Stimulated activated CD8-positive, alpha-beta memory T cell treated with anti-CD3 and anti-CD28 coated beads, Interleukin-4, amount 100 ng/mL, for 1 hour (primary cell): ENCODE results near the gene CDK1.

Experiments used
- DNase-seq, 2 donors: peaks; one replicate each; pipeline ENCODE4 v3.0.0-alpha.2; 2020; ENCODE audit warnings: low read depth in 2 of 2, low spot score in 1 of 2

Gene CDK1

DNA sequence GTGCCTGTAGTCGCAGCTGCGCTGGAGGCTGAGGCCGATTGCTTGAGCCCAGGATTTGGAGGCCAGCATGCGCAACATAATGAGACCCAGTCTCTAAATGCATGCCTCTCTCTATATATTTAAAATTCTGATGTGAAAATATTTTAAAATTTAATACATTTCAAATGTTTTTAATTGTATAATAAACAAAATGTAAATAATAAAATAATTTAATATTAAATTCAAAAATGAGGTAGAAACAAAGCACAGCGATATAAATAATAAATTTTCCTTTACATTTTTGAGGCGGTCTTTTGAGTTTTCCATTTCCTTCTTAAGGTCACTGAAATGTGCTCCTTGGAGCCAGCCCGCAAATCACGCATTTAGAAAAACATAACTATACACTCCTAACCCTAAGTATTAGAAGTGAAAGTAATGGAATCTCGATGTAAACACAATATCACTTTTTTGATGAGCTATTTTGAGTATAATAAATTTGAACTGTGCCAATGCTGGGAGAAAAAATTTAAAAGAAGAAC is 523 bp upstream of the CDK1 start:
- no peak for DNase-seq

DNA sequence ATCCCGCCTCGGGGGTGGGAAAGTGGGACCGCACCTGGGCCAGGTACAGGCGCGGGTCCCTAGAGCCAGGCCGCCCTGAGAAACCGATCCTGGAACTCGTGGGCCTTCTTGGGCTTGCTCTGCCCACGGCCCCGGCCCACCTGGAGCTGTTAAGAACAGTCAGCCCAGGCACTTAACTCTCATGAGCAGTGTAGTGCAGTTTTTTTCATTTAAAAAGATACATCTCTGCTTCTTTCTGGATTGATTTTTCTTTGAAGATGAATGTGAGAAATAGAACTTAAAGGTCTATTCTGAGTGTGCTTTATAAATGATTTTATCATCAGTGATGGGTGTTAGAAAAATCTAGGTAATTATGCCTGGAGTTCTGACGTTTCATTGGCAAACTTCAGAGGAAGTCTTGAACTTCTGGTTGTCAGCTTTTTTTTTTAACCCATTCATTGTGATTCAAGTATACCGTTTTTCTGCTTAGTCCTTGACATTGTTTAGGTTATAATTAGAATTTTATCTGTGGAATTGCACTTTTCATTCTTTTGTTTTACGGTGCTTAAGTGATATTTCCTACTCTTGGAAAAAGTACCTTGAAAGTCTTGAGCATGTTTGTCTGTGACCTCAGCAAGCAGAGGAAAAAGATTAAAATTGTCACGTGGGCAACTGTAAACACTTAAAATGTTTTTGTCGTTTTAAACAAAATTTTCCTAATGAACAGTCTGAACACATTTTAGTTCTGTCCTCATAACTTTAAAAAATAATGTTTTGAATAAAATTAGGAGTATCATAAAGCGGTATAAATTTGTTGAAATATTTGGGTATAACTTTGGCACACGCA is 906 bp downstream of the CDK1 start:
- no peak for DNase-seq

DNA sequence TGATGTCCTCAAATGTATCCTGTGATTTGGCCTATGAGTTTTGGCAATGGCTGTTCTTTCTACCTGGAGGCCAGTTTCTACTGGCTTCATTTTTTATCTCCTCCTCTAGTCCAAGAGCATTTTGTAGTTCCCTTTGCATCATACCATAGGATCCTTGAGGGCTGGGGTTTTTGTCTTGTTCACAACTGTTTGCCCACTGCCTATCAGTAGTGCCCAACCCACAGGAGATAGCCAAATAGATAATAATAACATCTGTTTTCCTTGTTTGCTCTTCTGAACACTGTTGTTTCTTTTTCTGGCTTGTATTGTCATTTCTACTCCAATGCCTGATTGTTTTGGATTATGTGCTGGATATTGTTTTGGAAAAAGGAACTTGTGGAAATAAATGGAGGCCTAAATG is 3.4 kb downstream of the CDK1 start:
- DNase-seq: no peak

DNA sequence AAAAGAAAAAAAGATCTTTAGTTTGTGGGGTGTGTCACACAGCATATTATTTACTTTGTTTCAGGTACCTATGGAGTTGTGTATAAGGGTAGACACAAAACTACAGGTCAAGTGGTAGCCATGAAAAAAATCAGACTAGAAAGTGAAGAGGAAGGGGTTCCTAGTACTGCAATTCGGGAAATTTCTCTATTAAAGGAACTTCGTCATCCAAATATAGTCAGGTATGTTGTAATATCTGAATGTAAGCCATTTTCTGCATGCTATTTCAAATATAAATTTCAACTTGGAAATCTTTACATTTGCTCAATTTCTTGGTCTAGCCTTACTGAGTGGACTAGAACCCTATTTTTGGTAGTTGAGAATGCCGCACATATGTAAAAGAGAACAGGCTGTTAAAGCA is 6.4 kb downstream of the CDK1 start:
- DNase-seq: no peak

DNA sequence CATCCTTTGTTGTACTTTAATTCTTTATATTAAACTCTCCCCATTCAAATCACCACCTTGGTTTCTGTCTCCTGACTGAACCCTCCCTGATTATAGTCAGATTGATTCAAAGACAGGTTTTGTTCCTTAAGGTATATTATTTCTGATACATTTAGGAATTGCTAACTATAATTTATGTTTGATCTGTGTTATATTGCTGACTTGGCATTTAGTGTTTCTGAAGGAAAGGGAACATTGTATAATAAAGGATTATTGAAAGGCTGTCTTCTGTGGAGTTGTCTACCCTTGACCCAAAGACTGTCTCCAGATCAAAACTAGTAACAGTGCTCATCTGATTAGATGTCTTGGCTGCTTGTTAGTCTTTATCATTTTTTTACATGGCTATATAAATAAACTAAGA is 10.3 kb downstream of the CDK1 start:
- DNase-seq: no peak

DNA sequence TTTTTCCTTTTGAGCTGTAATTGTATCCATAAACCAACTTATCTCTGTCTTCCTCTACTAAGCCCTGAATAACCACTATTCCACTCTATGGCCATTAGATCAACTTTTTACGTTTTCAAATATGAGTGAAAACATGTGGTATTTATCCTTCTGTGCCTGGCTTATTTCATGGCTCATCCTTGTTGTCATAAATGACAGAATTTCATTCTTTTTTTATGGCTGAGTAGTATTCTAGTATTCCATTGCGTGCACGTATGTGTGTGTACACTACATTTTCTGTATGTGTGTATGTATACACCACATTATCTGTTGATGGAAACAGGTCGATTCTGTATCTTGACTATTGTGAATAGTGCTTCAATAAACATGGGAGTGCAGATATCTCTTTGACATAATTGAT is 11.1 kb downstream of the CDK1 start:
- no peak for DNase-seq

DNA sequence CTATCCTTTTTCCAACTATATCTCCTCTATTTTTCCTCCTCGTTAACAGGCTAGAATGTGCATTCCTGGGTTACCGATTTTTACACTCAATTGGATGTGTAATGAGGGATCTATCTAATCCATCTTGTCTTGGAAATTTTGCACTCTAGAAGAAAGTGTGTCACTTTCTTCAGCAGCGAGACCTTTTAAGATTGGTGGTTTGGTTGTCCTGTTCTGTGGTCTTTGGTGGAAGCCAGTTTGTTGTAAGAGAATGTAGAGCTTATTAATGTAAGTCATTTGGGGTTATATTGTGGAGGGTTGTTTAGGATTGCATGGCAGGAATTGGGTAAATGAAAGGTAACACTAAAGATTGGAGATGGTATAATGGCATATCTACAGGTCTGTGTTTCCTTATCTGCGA is 16.7 kb downstream of the CDK1 start:
- DNase-seq: no peak

DNA sequence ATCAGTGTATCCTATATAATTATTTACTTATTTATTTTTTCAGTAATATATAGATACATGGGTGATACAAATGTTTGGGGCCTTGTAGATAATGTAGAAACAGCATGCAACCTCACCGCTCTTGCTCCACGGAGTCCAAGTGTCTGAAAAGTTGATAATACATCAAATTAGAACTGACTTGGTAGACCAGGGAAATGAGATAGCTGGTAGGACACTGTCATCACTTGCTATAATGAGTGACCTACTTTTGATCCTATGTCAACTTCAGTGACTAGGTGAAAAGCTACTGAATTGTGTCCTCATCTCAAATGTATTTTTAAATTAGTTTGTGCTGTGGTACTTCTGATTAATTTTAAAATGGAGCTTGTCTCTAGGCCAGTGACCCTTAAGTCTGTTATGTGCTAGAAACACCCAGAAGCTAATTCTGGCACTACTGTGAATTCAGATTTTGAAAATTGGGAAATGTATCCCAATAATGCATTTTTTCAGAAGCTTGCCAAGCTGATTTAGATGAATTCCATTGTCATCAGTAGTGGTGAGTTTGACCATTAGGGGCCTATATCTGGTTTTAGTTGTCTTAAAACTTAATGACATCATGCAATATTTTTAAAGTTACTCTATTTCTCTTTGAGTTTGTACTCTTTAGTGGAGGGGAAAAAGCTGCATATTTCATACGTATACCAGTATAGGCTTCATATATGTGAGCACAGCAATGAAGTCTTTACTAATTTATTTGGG is 17.4 kb downstream of the CDK1 start:
- DNase-seq: no peak

DNA sequence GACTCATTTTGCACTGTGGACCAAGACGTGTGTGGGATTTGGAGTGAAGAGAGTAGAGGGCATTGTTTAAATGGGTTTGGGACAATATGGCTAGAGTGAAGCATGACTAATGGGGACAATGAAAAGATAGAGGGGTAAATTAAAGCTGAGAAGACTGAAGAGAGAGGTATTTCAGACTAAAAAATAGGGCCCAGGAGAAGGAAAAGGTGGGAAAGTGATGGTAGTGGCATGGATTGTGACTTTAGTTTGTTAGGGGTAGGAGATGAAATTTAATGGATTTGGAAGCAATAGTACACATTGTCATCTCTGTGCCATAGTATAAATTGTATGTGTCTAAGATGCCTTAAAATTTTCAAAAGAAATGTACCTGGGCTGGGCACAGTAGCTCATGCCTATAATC is 18.2 kb downstream of the CDK1 start:
- no peak for DNase-seq

DNA sequence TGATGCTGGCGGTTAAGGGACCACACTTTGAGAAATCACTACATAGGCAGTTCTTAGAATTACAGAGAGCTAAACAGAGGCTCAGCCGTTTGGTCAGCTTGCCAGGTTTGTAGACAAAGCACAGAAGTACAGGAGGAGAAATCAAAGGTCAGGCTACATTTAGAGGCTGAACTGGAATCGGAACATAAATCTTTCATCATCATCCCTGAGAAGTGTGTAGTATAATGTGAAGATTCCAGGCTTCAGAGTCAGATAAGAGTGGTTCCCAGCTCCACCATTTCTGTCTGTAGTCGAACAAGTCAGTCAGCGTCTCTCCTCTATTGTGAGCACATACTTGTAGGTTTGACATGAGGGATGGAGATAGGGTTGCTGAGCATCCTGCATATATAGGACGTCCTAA is 18.9 kb downstream of the CDK1 start:
- DNase-seq: no peak

DNA sequence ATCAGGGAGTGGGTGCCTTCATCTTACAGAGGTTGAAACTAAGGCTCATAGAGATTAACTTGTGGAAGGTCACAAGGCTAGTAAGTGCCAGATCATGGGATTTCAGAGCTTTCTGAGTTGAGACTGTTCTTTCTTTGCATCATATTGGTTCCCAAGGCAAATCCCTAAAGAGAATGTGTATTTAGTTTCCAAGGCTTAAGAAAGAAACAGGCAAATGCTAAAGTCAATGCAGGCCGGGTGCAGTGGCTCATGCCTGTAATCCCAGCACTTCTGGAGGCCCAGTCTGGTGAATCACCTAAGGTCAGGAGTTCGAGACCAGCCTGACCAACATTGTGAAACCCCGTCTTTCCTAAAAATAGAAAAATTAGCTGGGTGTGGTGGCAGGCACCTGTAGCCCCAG is 19.8 kb downstream of the CDK1 start:
- DNase-seq: no peak

DNA sequence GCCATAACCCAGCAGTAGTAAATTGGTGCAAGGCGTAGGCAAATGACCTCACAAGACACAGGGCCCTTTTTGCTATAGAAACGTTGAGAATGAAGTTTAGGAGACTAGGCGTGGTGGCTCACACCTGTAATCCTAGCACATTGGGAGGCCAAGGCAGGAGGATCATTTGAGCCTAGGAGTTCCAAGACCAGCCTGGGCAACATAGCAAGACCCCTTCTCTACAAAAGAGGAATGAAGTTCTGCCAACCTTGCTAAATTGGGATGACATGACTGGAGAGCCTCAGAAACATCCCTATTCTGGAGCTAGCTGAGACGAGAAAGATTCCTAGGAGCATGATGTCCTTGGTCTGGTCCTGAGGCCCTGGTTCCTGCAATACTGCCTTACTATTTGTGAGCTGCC is 20.6 kb downstream of the CDK1 start:
- no peak for DNase-seq

DNA sequence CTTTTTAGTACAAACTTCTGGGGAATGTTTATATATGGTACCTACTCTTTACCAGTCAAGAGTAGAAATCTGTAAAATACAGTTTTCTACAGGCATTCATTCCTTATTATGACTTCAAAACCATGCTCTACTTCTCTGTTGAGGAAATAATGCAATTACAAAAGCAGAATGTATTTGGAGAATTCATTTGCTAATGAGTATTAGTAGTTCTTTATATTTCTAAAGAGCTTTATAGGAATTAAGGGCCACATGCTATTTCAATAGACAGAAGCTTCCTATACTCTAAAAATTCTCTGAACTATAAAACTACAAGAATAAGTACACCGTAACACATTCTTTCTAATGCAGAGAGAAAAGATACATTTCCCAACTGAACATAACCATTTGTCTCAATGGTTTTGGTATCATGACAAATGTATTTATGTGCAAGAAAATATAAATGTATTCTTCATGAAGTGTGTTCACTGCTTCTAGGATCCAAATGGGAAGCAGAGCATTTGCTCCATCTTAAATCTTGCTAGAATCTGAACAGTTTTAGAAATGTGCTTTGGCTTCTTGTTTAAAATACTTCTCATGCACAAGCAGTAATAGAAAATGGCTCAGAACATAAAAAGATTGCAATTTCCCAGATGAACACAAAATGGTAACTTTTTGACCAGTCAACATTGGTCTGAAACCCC is 21.8 kb downstream of the CDK1 start:
- no peak for DNase-seq

DNA sequence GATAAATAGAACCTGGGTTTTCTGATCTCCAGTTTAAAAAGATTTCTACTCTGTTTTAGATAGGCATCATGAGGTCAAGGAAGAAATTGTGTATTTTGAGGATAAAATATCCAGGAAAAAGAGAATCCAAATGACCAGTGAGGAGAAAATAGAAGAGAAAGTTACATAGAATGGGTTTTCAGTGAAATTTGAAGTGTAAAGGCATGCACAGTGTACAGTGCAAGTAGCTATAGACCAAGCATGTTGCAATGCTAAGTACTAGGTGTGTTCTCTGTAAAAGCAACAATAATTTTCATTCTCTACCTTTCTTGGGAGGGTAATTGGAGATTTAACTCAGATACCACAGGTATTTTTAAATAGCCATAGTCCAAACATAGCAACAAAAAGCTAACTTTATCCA is 22.6 kb downstream of the CDK1 start:
- DNase-seq: no peak

DNA sequence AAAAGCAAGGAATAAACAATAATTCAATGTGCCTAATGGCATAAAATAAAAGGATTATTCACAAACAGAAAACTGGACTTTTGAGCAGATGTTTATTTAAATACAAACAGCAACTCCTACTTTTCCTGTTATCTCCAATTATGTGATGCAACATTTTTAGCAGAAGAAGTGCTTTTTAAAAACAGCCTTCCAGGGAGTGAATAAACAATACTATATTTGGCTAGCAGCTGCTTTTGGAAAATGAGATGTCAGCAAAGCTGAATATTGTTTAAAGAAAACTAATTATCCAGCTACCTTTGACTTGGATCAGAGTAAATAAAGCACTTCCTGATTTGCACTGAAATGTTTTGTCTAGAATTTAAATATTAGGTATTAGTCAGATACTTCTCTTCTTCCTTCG is 23.2 kb downstream of the CDK1 start:
- DNase-seq: no peak

DNA sequence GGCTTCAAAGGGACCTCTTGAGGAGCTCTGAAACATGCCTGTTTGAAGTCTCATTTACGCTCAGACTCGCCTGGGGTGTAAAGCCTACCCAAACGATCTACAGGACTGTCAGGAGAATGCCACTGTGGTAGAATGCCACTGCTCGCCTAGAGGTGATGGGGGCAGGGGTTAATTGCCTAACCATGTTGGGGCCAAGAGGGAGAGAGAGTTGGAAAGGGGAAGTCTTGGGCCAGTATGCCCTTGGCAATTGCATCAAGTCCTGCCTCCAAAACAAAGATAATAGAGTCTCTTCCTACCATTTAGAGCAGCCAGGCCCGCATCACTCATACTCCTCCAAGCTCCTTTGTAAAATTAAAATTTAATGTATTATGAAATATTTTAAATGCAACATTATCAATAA is 25.2 kb downstream of the CDK1 start:
- no peak for DNase-seq

DNA sequence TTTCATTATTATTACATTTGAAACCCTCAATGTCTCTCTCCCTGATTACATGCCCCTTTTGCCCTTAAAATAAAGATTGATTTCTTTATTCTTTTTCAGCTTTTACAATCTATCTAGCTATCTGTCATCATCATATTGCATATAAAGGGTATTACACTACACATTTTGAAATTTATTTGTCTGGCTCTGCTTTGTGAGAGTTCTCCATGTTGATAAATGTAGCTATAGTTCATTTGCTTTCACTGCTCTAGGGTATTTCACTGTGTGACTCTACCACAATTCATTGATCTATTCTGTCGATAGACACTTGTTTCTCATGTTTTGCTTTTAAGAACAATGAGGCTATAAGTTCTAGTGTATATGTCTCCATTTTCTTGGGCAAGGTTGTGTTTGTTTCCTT is 25.6 kb downstream of the CDK1 start:
- no peak for DNase-seq

DNA sequence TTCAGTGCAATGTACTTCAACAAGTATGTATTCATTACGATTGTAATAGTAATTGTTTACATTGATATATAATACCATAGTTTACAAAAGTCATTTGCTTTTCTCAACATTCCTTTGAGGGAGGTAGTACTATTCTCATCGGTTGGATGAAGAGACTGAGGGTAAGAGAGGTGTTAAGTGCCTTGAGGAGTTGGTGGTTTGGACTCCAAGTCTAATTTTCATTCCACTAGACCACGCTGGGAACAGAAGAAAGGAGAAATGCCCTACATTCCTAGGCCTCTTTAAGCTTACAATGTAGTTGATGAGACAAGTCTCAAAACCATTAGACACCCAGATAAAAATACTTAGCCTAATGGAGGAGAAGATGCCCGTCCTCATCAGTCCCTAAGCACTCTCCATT is 28.6 kb downstream of the CDK1 start:
- no peak for DNase-seq

DNA sequence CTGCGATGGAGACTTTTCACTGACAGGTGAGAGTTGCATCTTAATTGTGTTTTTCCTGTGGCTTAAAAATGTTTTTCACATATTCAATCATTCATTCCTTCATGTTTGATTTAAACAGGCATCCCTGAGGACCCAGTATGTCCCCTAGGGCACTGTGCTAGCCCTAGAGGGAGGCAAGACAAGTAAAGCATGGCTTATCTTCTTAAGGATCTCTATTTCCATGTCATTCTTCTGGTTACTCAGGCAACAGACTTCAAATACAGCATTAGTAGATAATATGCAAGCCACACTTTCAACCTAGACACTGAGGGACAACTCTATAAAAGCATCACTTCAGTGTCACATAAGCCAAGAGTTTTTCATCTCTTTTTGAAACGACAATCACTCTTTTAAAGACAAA is 29.2 kb downstream of the CDK1 start:
- no peak for DNase-seq

DNA sequence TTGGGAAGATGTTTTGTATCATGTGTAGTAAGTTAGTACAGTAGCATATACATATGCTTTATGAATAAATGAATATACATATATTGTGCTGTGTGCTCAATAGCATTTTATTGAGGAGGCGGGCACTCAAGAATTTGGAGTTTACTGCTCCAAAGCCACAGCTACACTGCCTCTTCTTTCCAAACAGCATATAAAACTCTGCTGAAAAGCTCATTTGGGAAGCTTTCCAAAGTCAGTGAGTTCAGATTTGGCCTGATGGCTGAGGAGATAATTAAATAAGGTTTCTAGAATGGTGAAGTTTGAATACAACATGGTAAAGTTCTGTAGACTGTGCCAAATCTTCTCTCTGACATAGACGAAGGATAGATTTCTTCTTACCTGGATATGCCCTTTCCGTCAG is 29.8 kb downstream of the CDK1 start:
- no peak for DNase-seq

DNA sequence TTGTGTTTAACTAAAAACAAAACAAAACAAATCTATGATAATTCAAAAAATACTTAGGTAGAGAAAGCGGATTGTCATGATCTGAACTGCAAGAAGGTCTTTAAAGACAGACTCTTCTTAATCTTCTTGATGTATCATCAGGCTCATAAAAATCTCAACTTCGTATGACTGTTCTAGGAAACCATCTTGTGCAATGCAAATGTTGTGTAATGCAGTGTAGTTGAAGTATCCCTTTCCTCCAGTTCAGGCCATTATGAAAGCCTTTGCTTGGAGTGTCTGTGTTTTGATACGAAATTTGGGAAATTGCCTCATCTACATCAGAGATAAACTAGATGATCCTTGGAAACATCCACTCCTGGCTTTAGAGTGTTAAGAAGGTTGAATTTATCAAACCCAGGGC is 30.9 kb downstream of the CDK1 start:
- no peak for DNase-seq
